IPS-20b (cell line): ENCODE results near the gene PARP3.

Experiments
- H3K27ac ChIP-seq: one replicate; pipeline ENCODE4 v1.5.1; 2013; ENCODE audit warnings: low read length
- H3K27me3 ChIP-seq: 2 replicates; pipeline ENCODE4 v1.6.1; 2013; ENCODE audit warnings: mild to moderate bottlenecking, low read length, inconsistent platforms; ENCODE audit not compliant: insufficient read depth
- H3K36me3 ChIP-seq: 2 replicates; pipeline ENCODE4 v1.6.1; 2013; ENCODE audit warnings: low read depth, mild to moderate bottlenecking, inconsistent platforms, low read length, moderate library complexity; ENCODE audit not compliant: insufficient read depth
- H3K4me1 ChIP-seq: 2 replicates; pipeline ENCODE4 v1.6.1; 2013; ENCODE audit warnings: mild to moderate bottlenecking, control low read depth, inconsistent platforms, low read length, moderate library complexity; ENCODE audit not compliant: insufficient read depth
- H3K4me3 ChIP-seq: 2 replicates; pipeline ENCODE4 v1.5.1; 2013; ENCODE audit warnings: mild to moderate bottlenecking, low read length, inconsistent platforms
- H3K9ac ChIP-seq: 2 replicates; pipeline ENCODE4 v1.6.1; 2013; ENCODE audit warnings: low read depth, mild to moderate bottlenecking, inconsistent platforms, low read length, moderate library complexity
- H3K9me3 ChIP-seq: 2 replicates; pipeline ENCODE4 v1.6.1; 2013; ENCODE audit warnings: mild to moderate bottlenecking, low read depth, low read length, inconsistent platforms; ENCODE audit not compliant: insufficient read depth

The PARP3 gene

GRCh38 chr3:51935886-51936755, 6.0 kb upstream of the PARP3 start:
- Histone ChIP-seq H3K27me3 (no peaks in the 10 kb centered on the region), H3K36me3 (peaks cover 85% of the 10 kb centered on the region), H3K4me3 (no peak overlapping the region), H3K27ac (no peak overlapping the region), H3K4me1 (no peaks in the 10 kb centered on the region), H3K9me3 (no peaks in the 10 kb centered on the region), H3K9ac (no peak overlapping the region)

- H3K36me3 ChIP-seq = peaks cover 81% of the 10 kb centered on the region
- H3K4me1 ChIP-seq = no peaks in the 10 kb centered on the region
- no peak overlapping the region for H3K4me3 ChIP-seq
- H3K9ac ChIP-seq = no peak overlapping the region
- no peak overlapping the region for H3K27ac ChIP-seq
- no peaks in the 10 kb centered on the region for H3K9me3 ChIP-seq
- H3K27me3 ChIP-seq = no peaks in the 10 kb centered on the region
These were observed 5.1 kb upstream of the PARP3 start for GRCh38 chr3:51937014-51937413.

- Histone ChIP-seq H3K4me3 (no peak overlapping the region), H3K36me3 (peaks cover 76% of the 10 kb centered on the region)
These were observed 4.3 kb upstream of the PARP3 start for GRCh38 chr3:51937611-51938450.

GRCh38 chr3:51938780-51939425, 3.3 kb upstream of the PARP3 start:
- Histone ChIP-seq H3K9ac (no peak overlapping the region), H3K4me3 (no peak overlapping the region), H3K9me3 (no peaks in the 10 kb centered on the region), H3K27me3 (peaks cover 7% of the 10 kb centered on the region; the same call in 1 of the 2 replicates), H3K4me1 (no peaks in the 10 kb centered on the region), H3K36me3 (peaks cover 66% of the 10 kb centered on the region), H3K27ac (no peak overlapping the region)

More at GRCh38 chr3:51937611-51938450, 4.3 kb upstream of the PARP3 start:
- Histone ChIP-seq H3K4me1 (no peaks in the 10 kb centered on the region), H3K9ac (no peak overlapping the region), H3K27me3 (peaks cover 4% of the 10 kb centered on the region; the same call in 1 of the 2 replicates), H3K9me3 (no peaks in the 10 kb centered on the region), H3K27ac (no peak overlapping the region)

GRCh38 chr3:51940648-51941462, 1.3 kb upstream of the PARP3 start:
- Histone ChIP-seq H3K9ac (peak overlapping the region; percentile 89), H3K27me3 (peaks cover 7% of the 10 kb centered on the region; the same call in 1 of the 2 replicates), H3K9me3 (no peaks in the 10 kb centered on the region), H3K36me3 (peaks cover 46% of the 10 kb centered on the region), H3K4me3 (peak overlapping the region; percentile 89), H3K27ac (no peak overlapping the region), H3K4me1 (no peaks in the 10 kb centered on the region)

- H3K9ac ChIP-seq = peak overlapping the region; percentile 89
- H3K27me3 ChIP-seq = peaks cover 7% of the 10 kb centered on the region; the same call in 1 of the 2 replicates
- H3K4me3 ChIP-seq = peak overlapping the region; percentile 89
- no peaks in the 10 kb centered on the region for H3K9me3 ChIP-seq
- H3K4me1 ChIP-seq = no peaks in the 10 kb centered on the region
- H3K27ac ChIP-seq = no peak overlapping the region
- peaks cover 40% of the 10 kb centered on the region for H3K36me3 ChIP-seq
These were observed 733 bp upstream of the PARP3 start for GRCh38 chr3:51941463-51941797.

- Histone ChIP-seq H3K9me3 (no peaks in the 10 kb centered on the region), H3K4me3 (peak overlapping the region; percentile 60; the same call in 1 of the 2 replicates), H3K36me3 (peaks cover 26% of the 10 kb centered on the region), H3K27ac (no peak overlapping the region), H3K9ac (peak overlapping the region; percentile 61; the same call in 1 of the 2 replicates), H3K4me1 (no peaks in the 10 kb centered on the region), H3K27me3 (peaks cover 7% of the 10 kb centered on the region; the same call in 1 of the 2 replicates)
These were observed 664 bp downstream of the PARP3 start for GRCh38 chr3:51942603-51943450.

- no peak overlapping the region for H3K27ac ChIP-seq
- peaks cover 11% of the 10 kb centered on the region; the same call in 1 of the 2 replicates for H3K27me3 ChIP-seq
- no peaks in the 10 kb centered on the region for H3K9me3 ChIP-seq
- no peak overlapping the region for H3K9ac ChIP-seq
- H3K4me1 ChIP-seq = no peaks in the 10 kb centered on the region
- no peak overlapping the region for H3K4me3 ChIP-seq
- H3K36me3 ChIP-seq = peaks cover 17% of the 10 kb centered on the region; the same call in 1 of the 2 replicates
These were observed 1.6 kb downstream of the PARP3 start for GRCh38 chr3:51943451-51944391.

- Histone ChIP-seq H3K27me3 (peaks cover 14% of the 10 kb centered on the region; the same call in 1 of the 2 replicates), H3K9ac (no peak overlapping the region), H3K27ac (no peak overlapping the region), H3K9me3 (no peaks in the 10 kb centered on the region), H3K4me3 (no peak overlapping the region), H3K4me1 (no peaks in the 10 kb centered on the region), H3K36me3 (peaks cover 9% of the 10 kb centered on the region; the same call in 1 of the 2 replicates)
These were observed 2.4 kb downstream of the PARP3 start for GRCh38 chr3:51944451-51945021.
